ENCODE results near the gene CNGB1. TPM values are rescaled to one million over a fixed set of nuclear protein-coding genes. Genes with fewer than 3 reads are reported as not detected.

CNGB1 gene
- total and polyA plus RNA-seq, 2 experiments from 2014 or later = not detected

GRCh38 chr16:57962756-57963155 lies 8.2 kb downstream of the CNGB1 start:
- Histone ChIP-seq H3K4me1 (ENCODE audit: low read depth) (no peaks in the 10 kb centered on the region), H3K4me3 (no peak overlapping the region), H3K36me3 (no peaks in the 10 kb centered on the region), H3K27ac (no peak overlapping the region), H3K27me3 (no peaks in the 10 kb centered on the region), H3K9me3 (ENCODE audit: low read depth) (no peaks in the 10 kb centered on the region)
- no peak for DNase-seq (ENCODE audit: low read depth in 1 of 2, low spot score in 1 of 2)
- no peak for TF ChIP-seq CTCF (IDR thresholded peaks at IDR 0.05; ENCODE audit: low read depth, low read length)

- no peak overlapping the region for H3K27ac ChIP-seq
- no peaks in the 10 kb centered on the region for H3K4me1 ChIP-seq (ENCODE audit: low read depth)
- H3K27me3 ChIP-seq = no peaks in the 10 kb centered on the region
- TF ChIP-seq CTCF (IDR thresholded peaks at IDR 0.05; ENCODE audit: low read depth, low read length) = no peak
- H3K36me3 ChIP-seq = no peaks in the 10 kb centered on the region
- no peak overlapping the region for H3K4me3 ChIP-seq
- no peaks in the 10 kb centered on the region for H3K9me3 ChIP-seq (ENCODE audit: low read depth)
- DNase-seq (ENCODE audit: low read depth in 1 of 2, low spot score in 1 of 2) = no peak
Measured at GRCh38 chr16:57962046-57962445, 8.9 kb downstream of the CNGB1 start.

DNA sequence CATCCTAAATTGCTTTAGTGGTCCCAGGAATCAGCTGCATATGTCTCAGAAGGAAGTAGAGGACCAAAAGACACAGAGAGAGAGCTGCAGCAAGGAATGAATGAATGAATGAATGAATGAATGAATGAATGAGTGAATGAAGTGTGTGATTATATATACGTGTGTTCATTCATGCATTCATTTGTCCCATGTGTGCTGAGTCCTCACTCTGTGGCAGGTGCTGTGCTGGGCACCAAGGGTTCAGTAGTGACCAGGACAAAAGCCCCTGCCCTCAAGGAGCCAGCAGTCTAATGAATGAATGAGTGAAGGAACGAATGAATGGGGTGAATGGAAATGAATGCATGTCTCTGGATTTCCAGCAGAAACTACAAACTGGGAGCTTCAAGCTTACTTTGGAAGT lies 9.4 kb downstream of the CNGB1 start:
- TF ChIP-seq CTCF (IDR thresholded peaks at IDR 0.05; ENCODE audit: low read depth, low read length) = no peak
- Histone ChIP-seq H3K27me3 (no peaks in the 10 kb centered on the region), H3K9me3 (ENCODE audit: low read depth) (no peaks in the 10 kb centered on the region), H3K4me3 (no peak overlapping the region), H3K36me3 (no peaks in the 10 kb centered on the region), H3K4me1 (ENCODE audit: low read depth) (no peaks in the 10 kb centered on the region), H3K27ac (no peak overlapping the region)
- DNase-seq (ENCODE audit: low read depth in 1 of 2, low spot score in 1 of 2) = no peak

DNA sequence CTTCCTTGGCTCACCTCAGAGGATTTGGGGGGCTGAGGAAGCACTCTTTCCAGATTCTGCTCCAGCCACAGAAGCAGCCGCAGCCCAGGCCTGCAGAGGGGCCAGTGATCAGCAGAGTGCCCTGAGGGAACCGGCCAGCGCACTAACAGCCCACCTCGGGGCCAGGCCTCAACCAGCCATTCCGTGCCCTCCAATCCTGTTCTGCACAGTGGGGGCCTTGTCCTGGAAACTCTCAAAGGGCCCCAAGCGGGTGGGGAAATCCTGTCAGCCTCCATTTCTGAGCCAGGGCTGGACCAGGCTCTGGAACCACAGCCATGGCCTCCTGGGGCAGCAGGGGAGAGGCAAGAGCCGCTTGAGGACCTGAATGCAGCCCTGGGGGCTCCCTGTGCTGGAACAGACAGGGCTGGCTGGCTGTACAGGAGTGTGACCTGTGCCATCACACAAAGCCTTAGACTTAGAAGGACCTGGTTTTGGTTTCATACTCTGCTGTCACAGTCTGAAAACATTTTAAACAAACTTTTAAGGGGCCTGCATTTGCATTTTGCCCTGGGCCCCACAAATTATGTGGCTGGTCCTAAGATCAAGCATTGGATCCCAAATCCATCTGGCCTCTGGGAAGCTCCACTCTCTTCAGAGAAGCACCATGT lies 10.0 kb downstream of the CNGB1 start:
- no peak for DNase-seq (ENCODE audit: low read depth in 1 of 2, low spot score in 1 of 2)
- no peaks in the 10 kb centered on the region for H3K4me1 ChIP-seq (ENCODE audit: low read depth)
- no peaks in the 10 kb centered on the region for H3K36me3 ChIP-seq
- no peak overlapping the region for H3K27ac ChIP-seq
- H3K27me3 ChIP-seq = no peaks in the 10 kb centered on the region
- H3K9me3 ChIP-seq (ENCODE audit: low read depth) = no peaks in the 10 kb centered on the region
- no peak for TF ChIP-seq CTCF (IDR thresholded peaks at IDR 0.05; ENCODE audit: low read depth, low read length)
- H3K4me3 ChIP-seq = no peak overlapping the region

GRCh38 chr16:57960310-57960709 lies 10.6 kb downstream of the CNGB1 start:
- no peak for DNase-seq (ENCODE audit: low read depth in 1 of 2, low spot score in 1 of 2)
- Histone ChIP-seq H3K4me1 (ENCODE audit: low read depth) (no peaks in the 10 kb centered on the region), H3K9me3 (ENCODE audit: low read depth) (no peaks in the 10 kb centered on the region), H3K27me3 (no peaks in the 10 kb centered on the region), H3K36me3 (no peaks in the 10 kb centered on the region), H3K27ac (no peak overlapping the region), H3K4me3 (no peak overlapping the region)
- no peak for TF ChIP-seq CTCF (IDR thresholded peaks at IDR 0.05; ENCODE audit: low read depth, low read length)
